Raji (cell line): ENCODE data around the gene LHPP.

Experiments
- POLR2A ChIP-seq: IDR thresholded peaks from 2 replicates; pipeline ENCODE4 v1.6.1; 2011; ENCODE audit warnings: low read depth, low read length, control low read depth; ENCODE audit not compliant: insufficient read depth

The LHPP gene

GRCh38 chr10:124460144-124460543 is 1.5 kb upstream of the LHPP start:
- no peak for TF ChIP-seq POLR2A

- no peak for TF ChIP-seq POLR2A
Measured at GRCh38 chr10:124462348-124462695, 699 bp downstream of the LHPP start.

GRCh38 chr10:124464028-124464965 is 2.7 kb downstream of the LHPP start:
- TF ChIP-seq POLR2A = no peak

GRCh38 chr10:124465003-124465776 is 3.6 kb downstream of the LHPP start:
- TF ChIP-seq POLR2A = 0 out of 2 replicates have a peak, but pooled peaks have one; percentile 24

GRCh38 chr10:124465777-124466488 is 4.3 kb downstream of the LHPP start:
- TF ChIP-seq POLR2A = 0 out of 2 replicates have a peak, but pooled peaks have one; percentile 6

GRCh38 chr10:124467165-124467564 is 5.5 kb downstream of the LHPP start:
- no peak for TF ChIP-seq POLR2A

- no peak for TF ChIP-seq POLR2A
Measured at GRCh38 chr10:124468624-124469023, 7.0 kb downstream of the LHPP start.

GRCh38 chr10:124469956-124470484 is 8.4 kb downstream of the LHPP start:
- no peak for TF ChIP-seq POLR2A

GRCh38 chr10:124470544-124471434 is 9.2 kb downstream of the LHPP start:
- no peak for TF ChIP-seq POLR2A

- no peak for TF ChIP-seq POLR2A
Measured at GRCh38 chr10:124472071-124472470, 10.4 kb downstream of the LHPP start.

- no peak for TF ChIP-seq POLR2A
Measured at GRCh38 chr10:124473070-124473469, 11.4 kb downstream of the LHPP start.

- TF ChIP-seq POLR2A = no peak
Measured at GRCh38 chr10:124474514-124475070, 13.0 kb downstream of the LHPP start.

GRCh38 chr10:124476043-124476725 is 14.6 kb downstream of the LHPP start:
- no peak for TF ChIP-seq POLR2A
